Naive thymus-derived CD4-positive, alpha-beta T cell (primary cell): ENCODE data around the gene FREM3. TPM values are rescaled to one million over a fixed set of nuclear protein-coding genes. Genes with fewer than 3 reads are reported as not detected.
"Not testable (repeated sequence)": the region's sequence is repeated elsewhere in the genome, so short reads cannot be mapped to it uniquely, and the experiment has no call there.

Experiments used
- ATAC-seq: fragments of 150-1000 bp; cut with Tn5 transposase; 2 replicates; pipeline ENCODE4 v1.10.0; 2021; ENCODE audit warnings: mild to moderate bottlenecking, moderate library complexity
- CTCF ChIA-PET: fragments of 350-600 bp; sonication (Branson Sonifier 250); formaldehyde crosslinking; loops from one replicate; lab custom pipeline; 2021; ENCODE audit warnings: antibody characterized with exemption; lab: Charles Lee
- POLR2A ChIA-PET: fragments of 350-600 bp; sonication (Branson Sonifier 250); formaldehyde crosslinking; loops from one replicate; lab custom pipeline; 2021; ENCODE audit warnings: antibody characterized with exemption, inconsistent platforms; lab: Charles Lee
- DNase-seq, 9 donors: peaks; one replicate each; pipeline versions ENCODE4 v3.0.0 to v3.0.0-alpha.2; 2020 to 2022; ENCODE audit warnings: mixed read lengths in 1 of 9
- H3K27ac ChIP-seq: one replicate; pipeline ENCODE4 v1.7.0; 2013; ENCODE audit warnings: mild to moderate bottlenecking, low read depth, low read length, moderate library complexity
- H3K27me3 ChIP-seq, 2 donors: one replicate each; pipeline ENCODE4 v1.7.0; 2013; ENCODE audit warnings: low read length in 2 of 2, mild to moderate bottlenecking in 2 of 2, moderate library complexity in 2 of 2; ENCODE audit not compliant: control insufficient read depth in 2 of 2, insufficient read depth in 2 of 2
- H3K36me3 ChIP-seq, 3 experiments: 1 replicate in 2 of 3; 2 replicates in 1 of 3; pipeline ENCODE4 v1.7.0; 2013; ENCODE audit warnings: low read length in 3 of 3, mild to moderate bottlenecking in 3 of 3, moderate library complexity in 1 of 3; ENCODE audit not compliant: insufficient read depth in 3 of 3, control insufficient read depth in 2 of 3
- H3K4me1 ChIP-seq, 2 donors: one replicate each; pipeline ENCODE4 v1.7.0; 2013; ENCODE audit warnings: low read length in 2 of 2, mild to moderate bottlenecking in 2 of 2, moderate library complexity in 1 of 2; ENCODE audit not compliant: control insufficient read depth in 2 of 2, insufficient read depth in 2 of 2
- H3K4me3 ChIP-seq: 2 replicates; pipeline ENCODE4 v1.7.0; 2013; ENCODE audit warnings: mild to moderate bottlenecking, low read length
- H3K9me3 ChIP-seq, 3 experiments: 1 replicate in 2 of 3; 2 replicates in 1 of 3; pipeline ENCODE4 v1.7.0; 2013; ENCODE audit warnings: low read length in 3 of 3; ENCODE audit not compliant: control insufficient read depth in 2 of 3
- H3K27ac Mint-ChIP-seq, 9 donors: one replicate each; pipeline ENCODE4 v1.8.0; 2020 to 2022; ENCODE audit warnings: mixed read lengths in 9 of 9, mild to moderate bottlenecking in 8 of 9, moderate library complexity in 5 of 9, inconsistent platforms in 2 of 9
- H3K27me3 Mint-ChIP-seq, 5 donors: one replicate each; pipeline ENCODE4 v1.8.0; 2021 to 2022; ENCODE audit warnings: mixed read lengths in 5 of 5, mild to moderate bottlenecking in 1 of 5
- H3K36me3 Mint-ChIP-seq, 5 donors: one replicate each; pipeline ENCODE4 v1.8.0; 2020 to 2022; ENCODE audit warnings: mixed read lengths in 5 of 5, mild to moderate bottlenecking in 3 of 5, inconsistent platforms in 1 of 5
- H3K4me1 Mint-ChIP-seq, 7 donors: one replicate each; pipeline ENCODE4 v1.8.0; 2020 to 2022; ENCODE audit warnings: mixed read lengths in 7 of 7, mild to moderate bottlenecking in 3 of 7, inconsistent platforms in 1 of 7
- H3K4me3 Mint-ChIP-seq, 10 donors: one replicate each; pipeline ENCODE4 v1.8.0; 2020 to 2022; ENCODE audit warnings: mild to moderate bottlenecking in 10 of 10, mixed read lengths in 10 of 10, moderate library complexity in 6 of 10, inconsistent platforms in 2 of 10
- H3K9me3 Mint-ChIP-seq, 11 donors: one replicate each; pipeline ENCODE4 v1.8.0; 2020 to 2022; ENCODE audit warnings: mixed read lengths in 11 of 11, mild to moderate bottlenecking in 4 of 11, inconsistent platforms in 1 of 11, moderate library complexity in 1 of 11
- intact Hi-C, 2 donors: fragments of 100-400 bp; cut with micrococcal nuclease; formaldehyde crosslinking; loops; one replicate each; pipeline ENCODE4 v1.15.1; 2023
- polyA plus RNA-seq, 2 donors: library from polyadenylated mRNA; unstranded; fragments of 300-500 nt; fragmentation: Illumina TruSeq; gene quantifications; one replicate each; pipeline ENCODE4 v1.2.3, GENCODE V29; 2021
- total RNA-seq, 6 experiments: library from RNA in 5 of 6; stranded (reverse) in 5 of 6; gene quantifications; 1 replicate in 5 of 6; 2 replicates in 1 of 6; pipeline ENCODE4 v1.2.3 and lab custom pipeline; 2021 to 2026

FREM3 gene
- total RNA-seq (under 1 TPM in 2 of 5 experiments, not detected in 3; 0.07 to 0.61 TPM), polyA plus RNA-seq (under 1 TPM in 1 of 2 donors, not detected in 1; 0.02 TPM), total RNA-seq (lab: John Stamatoyannopoulos, UW) (not detected)

DNA sequence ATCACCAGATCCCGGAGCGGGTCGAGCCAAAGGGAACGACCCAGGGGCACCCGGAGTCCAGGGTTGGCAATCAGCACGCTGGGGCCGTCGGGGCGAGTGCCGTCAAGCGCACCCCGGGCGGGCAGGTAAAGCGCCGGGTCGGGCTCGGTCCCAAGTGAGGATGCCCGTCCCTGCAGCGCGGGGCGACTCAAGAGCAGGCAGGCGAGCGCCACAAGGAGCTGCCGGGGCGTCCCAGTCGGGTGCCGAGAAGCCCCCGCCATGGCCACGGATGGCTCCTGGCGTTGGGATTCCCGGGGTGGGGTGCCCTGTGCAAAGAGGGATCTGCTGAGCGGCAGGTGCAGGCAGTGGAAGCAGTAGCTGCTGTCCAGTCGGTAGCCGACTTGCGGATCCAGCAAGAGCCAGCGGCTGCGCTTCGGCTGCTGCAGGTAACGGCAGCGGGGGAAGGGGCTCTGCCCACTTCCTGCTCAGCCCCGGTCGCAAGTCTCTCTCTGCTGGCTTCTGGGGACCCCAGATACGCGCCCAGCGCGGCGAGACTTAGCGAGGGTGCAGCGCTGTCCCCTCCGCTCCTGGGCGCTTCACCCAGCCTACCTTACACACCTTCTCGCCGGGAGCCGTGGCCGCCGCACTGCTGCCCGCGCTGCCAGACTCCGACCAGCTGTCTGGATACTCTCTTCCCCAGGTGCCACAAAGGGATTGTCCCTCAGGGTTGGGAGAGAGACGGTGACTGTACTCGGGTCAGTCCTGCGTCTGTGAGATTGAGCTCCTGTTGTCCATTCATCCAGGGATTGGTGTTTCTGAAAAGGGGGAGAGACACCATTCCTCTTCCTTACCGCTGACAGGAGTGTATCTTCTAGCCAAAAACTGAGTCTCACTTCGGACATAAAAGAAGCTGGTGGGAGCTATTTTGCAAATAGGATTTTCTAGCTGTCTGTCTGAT, at the start of gene FREM3:
Gene FREM3 (minus strand): TSS at position 260 of the 937 bp plus-strand sequence. CDS start 0 bp downstream, at position 260.
- H3K4me3 Mint-ChIP-seq, result peak within 1 kb of the TSS in 9 of 10 donors; percentile 52 to 81 (median 66)
- no peak for ATAC-seq
- ChIA-PET POLR2A (no interaction called here), CTCF (no interaction called here)
- H3K27me3 Mint-ChIP-seq, result peaks cover 35 to 50% (median 48%) of the 10 kb centered on the region in 5 donors
- Histone ChIP-seq H3K9me3 (no peaks in the 10 kb centered on the region), H3K4me3 (no peak within 1 kb of the TSS), H3K27me3 (no peaks in the 10 kb centered on the region), H3K27ac (no peak within 1 kb of the TSS), H3K36me3 (no peaks in the 10 kb centered on the region), H3K4me1 (no peaks in the 10 kb centered on the region)
- H3K27ac Mint-ChIP-seq, result no peak within 1 kb of the TSS
- peak in 1 of 9 donors; percentile 25 for DNase-seq
- peaks cover 0 to 18% (median 4%) of the 10 kb centered on the region in 11 donors for H3K9me3 Mint-ChIP-seq
- peaks cover 0 to 8% (median 4%) of the 10 kb centered on the region in 5 donors for H3K36me3 Mint-ChIP-seq
- intact Hi-C loops, result no loop called here
- peaks cover 0 to 27% (median 8%) of the 10 kb centered on the region in 7 donors for H3K4me1 Mint-ChIP-seq

DNA sequence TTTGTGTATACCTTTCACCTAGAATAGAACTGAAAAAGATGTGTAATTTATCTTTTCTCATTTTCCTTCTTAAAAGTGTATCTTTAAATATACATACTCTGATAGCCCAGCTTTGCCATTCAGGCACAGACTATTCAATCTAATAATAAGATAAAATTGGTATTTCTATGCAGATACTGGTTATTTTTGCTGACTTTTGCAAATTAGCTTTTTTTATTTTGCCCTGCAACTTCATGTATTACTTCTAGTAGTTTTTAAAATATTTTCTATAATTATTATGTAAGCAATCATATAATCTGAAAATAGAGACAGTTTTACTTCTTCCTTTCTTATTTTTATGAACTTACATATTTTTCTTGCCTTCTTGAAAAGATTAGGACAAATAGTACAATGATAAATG, 45.4 kb upstream of the FREM3 start:
- Mint-ChIP-seq H3K36me3 (peaks cover 0 to 5% (median 0%) of the 10 kb centered on the region in 5 donors), H3K9me3 (peaks cover 0 to 4% (median 0%) of the 10 kb centered on the region in 11 donors), H3K27me3 (no peaks in the 10 kb centered on the region), H3K4me3 (no peak overlapping the region), H3K27ac (no peak overlapping the region), H3K4me1 (no peaks in the 10 kb centered on the region)
- Histone ChIP-seq H3K4me1 (no peaks in the 10 kb centered on the region), H3K27ac (no peak overlapping the region), H3K36me3 (no peaks in the 10 kb centered on the region), H3K4me3 (no peak overlapping the region), H3K27me3 (no peaks in the 10 kb centered on the region), H3K9me3 (no peaks in the 10 kb centered on the region)
- no peak for ATAC-seq
- CTCF ChIA-PET, result no interaction called here
- intact Hi-C loops, result no loop called here
- POLR2A ChIA-PET, result no interaction called here
- no peak for DNase-seq

DNA sequence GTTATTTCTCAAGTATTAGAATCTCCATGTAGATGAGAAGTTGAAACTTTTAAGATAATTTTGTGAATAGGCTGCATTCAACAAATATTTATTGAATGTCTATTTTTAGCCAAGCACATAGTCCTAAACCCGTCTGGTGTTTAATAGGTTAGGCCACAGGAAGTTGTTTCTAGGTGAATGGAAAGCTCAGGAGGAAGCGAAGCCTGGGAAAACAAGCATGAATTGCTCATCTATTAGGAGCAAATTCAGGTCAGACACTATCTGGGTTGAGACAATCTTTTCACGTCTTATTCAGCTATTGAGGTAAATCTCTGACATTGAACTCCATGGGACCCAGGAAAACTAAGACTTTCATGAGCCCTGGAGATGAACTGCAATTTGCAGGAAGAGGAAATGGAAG, 43.1 kb upstream of the FREM3 start:
- intact Hi-C loops, result no loop called here
- ChIA-PET CTCF (no interaction called here), POLR2A (no interaction called here)
- DNase-seq (no peak), ATAC-seq (no peak)
- Histone ChIP-seq H3K9me3 (no peaks in the 10 kb centered on the region), H3K27me3 (no peaks in the 10 kb centered on the region), H3K36me3 (no peaks in the 10 kb centered on the region), H3K4me1 (no peaks in the 10 kb centered on the region), H3K4me3 (no peak overlapping the region), H3K27ac (no peak overlapping the region)
- Mint-ChIP-seq H3K4me3 (no peak overlapping the region), H3K27me3 (no peaks in the 10 kb centered on the region), H3K4me1 (no peaks in the 10 kb centered on the region), H3K9me3 (no peaks in the 10 kb centered on the region), H3K36me3 (peaks cover 0 to 5% (median 0%) of the 10 kb centered on the region in 5 donors), H3K27ac (no peak overlapping the region)

GRCh38 chr4:143742834-143743233, 42.4 kb upstream of the FREM3 start:
- H3K4me1 ChIP-seq, result no peaks in the 10 kb centered on the region
- peaks cover 0 to 5% (median 0%) of the 10 kb centered on the region in 5 donors for H3K36me3 Mint-ChIP-seq
- H3K9me3 Mint-ChIP-seq, result no peaks in the 10 kb centered on the region
- intact Hi-C loops, result no loop called here
- H3K4me3 ChIP-seq, result no peak overlapping the region
- ATAC-seq (no peak), DNase-seq (no peak)
- H3K27ac Mint-ChIP-seq, result no peak overlapping the region
- H3K27me3 Mint-ChIP-seq, result no peaks in the 10 kb centered on the region
- H3K27ac ChIP-seq, result no peak overlapping the region
- H3K9me3 ChIP-seq, result no peaks in the 10 kb centered on the region
- no peaks in the 10 kb centered on the region for H3K36me3 ChIP-seq
- no peaks in the 10 kb centered on the region for H3K4me1 Mint-ChIP-seq
- ChIA-PET POLR2A (no interaction called here), CTCF (no interaction called here)
- no peaks in the 10 kb centered on the region for H3K27me3 ChIP-seq
- H3K4me3 Mint-ChIP-seq, result no peak overlapping the region

DNA sequence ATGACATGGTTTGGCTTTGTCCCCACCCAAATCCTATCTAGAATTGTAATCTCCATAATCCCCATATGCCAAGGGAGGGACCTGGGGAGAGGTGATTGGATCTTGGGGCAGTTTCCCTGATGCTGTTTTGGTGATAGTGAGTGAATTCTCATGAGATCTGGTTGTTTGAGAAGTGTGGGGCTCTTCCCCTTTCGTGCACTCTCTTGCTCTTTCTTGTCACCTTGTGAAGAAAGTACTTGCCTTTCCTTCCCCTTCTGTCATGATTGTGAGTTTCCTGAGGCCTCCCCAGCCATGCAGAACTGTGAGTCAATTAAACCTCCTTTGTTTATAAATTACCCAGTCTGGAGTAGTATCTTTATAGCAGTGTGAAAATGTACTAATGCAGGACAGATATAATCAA, 36.4 kb upstream of the FREM3 start:
- no peaks in the 10 kb centered on the region for H3K4me1 ChIP-seq
- H3K27me3 ChIP-seq, result no peaks in the 10 kb centered on the region
- no peaks in the 10 kb centered on the region for H3K9me3 ChIP-seq
- no peak for DNase-seq
- no peak for ATAC-seq
- H3K27ac ChIP-seq, result no peak overlapping the region
- Mint-ChIP-seq H3K4me1 (peaks cover 0 to 5% (median 0%) of the 10 kb centered on the region in 7 donors), H3K4me3 (no peak overlapping the region), H3K9me3 (peaks cover 0 to 16% (median 4%) of the 10 kb centered on the region in 11 donors), H3K36me3 (no peaks in the 10 kb centered on the region), H3K27me3 (peaks cover 0 to 5% (median 0%) of the 10 kb centered on the region in 5 donors), H3K27ac (no peak overlapping the region)
- no peak overlapping the region for H3K4me3 ChIP-seq
- intact Hi-C loops, result no loop called here
- CTCF ChIA-PET, result no interaction called here
- POLR2A ChIA-PET, result no interaction called here
- no peaks in the 10 kb centered on the region for H3K36me3 ChIP-seq

GRCh38 chr4:143736061-143736460, 35.6 kb upstream of the FREM3 start:
- H3K27ac Mint-ChIP-seq, H3K27me3 ChIP-seq, DNase-seq, H3K4me1 Mint-ChIP-seq, H3K27ac ChIP-seq, H3K9me3 ChIP-seq, H3K27me3 Mint-ChIP-seq, H3K4me1 ChIP-seq, H3K36me3 Mint-ChIP-seq, H3K4me3 Mint-ChIP-seq, POLR2A ChIA-PET, H3K4me3 ChIP-seq, intact Hi-C loops, CTCF ChIA-PET, H3K36me3 ChIP-seq, ATAC-seq: not testable (repeated sequence)
- H3K9me3 Mint-ChIP-seq, result peaks cover 0 to 16% (median 4%) of the 10 kb centered on the region in 11 donors
